ENCODE results near the gene LTC4S.

Gene LTC4S

DNA sequence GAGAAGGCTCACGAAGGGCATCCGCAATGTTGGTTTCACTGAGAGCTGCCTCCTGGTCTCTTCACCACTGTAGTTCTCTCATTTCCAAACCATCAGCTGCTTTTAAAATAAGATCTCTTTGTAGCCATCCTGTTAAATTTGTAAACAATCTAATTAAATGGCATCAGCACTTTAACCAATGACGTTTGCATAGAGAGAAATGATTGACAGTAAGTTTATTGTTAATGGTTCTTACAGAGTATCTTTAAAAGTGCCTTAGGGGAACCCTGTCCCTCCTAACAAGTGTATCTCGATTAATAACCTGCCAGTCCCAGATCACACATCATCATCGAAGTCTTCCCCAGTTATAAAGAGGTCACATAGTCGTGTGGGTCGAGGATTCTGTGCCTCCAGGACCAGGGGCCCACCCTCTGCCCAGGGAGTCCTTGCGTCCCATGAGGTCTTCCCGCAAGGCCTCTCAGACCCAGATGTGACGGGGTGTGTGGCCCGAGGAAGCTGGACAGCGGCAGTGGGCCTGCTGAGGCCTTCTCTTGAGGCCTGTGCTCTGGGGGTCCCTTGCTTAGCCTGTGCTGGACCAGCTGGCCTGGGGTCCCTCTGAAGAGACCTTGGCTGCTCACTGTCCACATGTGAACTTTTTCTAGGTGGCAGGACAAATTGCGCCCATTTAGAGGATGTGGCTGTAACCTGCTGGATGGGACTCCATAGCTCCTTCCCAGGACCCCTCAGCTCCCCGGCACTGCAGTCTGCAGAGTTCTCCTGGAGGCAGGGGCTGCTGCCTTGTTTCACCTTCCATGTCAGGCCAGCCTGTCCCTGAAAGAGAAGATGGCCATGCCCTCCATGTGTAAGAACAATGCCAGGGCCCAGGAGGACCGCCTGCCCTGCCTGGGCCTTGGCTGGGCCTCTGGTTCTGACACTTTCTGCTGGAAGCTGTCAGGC, 43.6 kb downstream of the LTC4S start:
- FAIRE-seq (no peak), DNase-seq (ENCODE audit: extremely low spot score, insufficient read length, low read depth) (no peak)

DNA sequence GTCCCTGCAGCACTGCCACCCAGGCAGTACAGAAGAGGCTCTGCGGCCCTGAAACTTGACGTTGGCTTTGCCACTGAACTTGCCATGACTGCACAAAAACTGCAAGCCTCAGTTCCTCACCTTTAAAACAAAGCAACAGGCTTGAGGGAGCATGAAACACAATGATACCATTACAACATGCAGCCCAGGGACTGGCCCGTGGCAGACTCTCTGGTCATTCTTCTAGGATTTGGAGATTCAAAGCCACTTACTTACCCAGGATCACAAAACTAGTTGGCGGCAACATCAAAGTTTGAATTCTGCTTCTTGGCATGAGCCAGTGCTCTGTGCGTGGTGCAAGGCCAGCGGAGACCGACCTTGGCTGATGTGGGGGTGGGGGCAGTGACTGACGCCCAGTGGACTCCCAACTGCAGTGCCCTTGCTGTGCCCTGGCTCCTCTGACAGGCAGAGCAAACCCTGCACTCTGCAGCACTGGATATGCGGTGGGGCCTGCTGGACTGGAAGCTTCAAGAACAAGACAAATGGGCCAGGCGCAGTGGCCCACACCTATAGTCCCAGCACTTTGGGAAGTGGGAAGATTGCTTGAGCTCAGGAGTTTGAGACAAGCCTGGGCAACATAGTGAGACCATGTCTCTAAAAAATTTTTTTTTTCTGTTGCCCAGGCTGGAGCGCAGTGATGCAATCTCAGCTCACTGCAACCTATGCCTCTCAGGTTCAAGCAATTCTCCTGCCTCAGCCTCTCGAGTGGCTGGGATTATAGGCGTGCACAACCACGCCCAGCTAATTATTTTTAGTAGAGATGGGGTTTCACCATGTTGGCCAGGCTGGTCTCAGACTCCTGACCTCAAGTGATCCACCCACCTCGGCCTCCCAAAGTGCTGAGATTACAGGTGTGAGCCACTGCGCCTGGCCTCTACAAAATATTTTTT, 45.8 kb downstream of the LTC4S start:
- FAIRE-seq (no peak), DNase-seq (ENCODE audit: extremely low spot score, insufficient read length, low read depth) (no peak)

DNA sequence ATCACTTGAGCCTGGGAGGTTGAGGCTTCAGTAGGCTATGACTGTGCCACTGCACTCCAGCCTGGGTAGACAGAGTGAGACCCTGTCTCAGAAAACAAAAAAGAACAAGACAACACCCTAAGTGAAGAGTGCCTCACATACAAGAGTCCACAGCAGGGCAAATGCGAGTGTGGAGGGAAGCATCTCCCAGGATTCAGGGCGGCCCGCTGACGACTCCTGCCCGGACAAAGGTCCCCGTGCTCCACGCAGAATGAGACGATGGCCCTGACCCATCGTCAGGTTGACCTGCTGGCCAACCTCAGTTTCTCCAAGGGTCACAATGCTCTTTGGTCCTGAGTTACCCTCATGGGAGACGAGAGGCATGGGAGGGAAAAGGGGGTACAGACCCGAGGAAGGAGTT, 46.5 kb downstream of the LTC4S start:
- DNase-seq (ENCODE audit: extremely low spot score, insufficient read length, low read depth) (no peak), FAIRE-seq (no peak)

DNA sequence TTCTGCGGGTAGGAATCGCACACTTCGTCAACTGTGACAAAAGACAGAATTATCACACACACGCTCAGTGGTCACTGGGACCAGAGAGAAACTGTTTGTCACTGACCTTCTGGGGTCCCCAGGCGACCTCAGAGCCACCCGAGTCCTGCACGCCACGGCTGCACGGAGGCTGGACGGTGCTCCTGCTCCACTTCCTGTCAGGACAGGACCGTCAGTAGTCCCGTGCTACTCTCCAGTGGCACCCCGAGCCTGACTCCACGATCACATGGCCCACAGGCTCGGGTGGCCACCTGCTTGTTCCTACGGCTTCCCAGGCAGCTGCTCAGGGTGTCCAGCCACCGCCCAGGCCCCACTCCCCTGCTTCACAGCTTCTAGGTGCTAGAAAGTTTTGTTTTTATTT, 47.0 kb downstream of the LTC4S start:
- FAIRE-seq (no peak), DNase-seq (ENCODE audit: extremely low spot score, insufficient read length, low read depth) (no peak)

DNA sequence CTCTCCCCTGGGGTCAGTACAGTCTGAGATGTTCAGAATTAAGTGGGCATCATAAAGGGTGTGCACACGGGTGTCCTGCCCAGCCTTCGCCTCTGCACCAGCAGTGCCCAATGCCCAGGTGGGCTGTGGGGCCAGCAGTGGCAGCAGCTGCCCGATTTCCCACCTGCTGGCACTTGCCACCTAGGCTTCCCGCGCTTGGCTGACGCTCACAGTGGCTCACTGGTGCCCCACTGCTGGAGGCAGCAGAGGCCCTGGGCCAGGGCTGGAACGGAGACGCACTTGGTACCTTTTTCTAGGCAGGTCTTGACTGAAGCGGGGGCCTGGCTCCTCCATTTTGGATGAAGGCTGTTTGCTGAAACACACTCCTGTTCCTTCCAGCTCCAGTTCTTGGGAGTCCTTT, 47.8 kb downstream of the LTC4S start:
- FAIRE-seq, result no peak
- no peak for DNase-seq (ENCODE audit: extremely low spot score, insufficient read length, low read depth)

Measured in GM18507 (cell line).